Pancreas (tissue), 10 donors: ENCODE results near the gene STK33. TPM values are rescaled to one million over a fixed set of nuclear protein-coding genes. Genes with fewer than 3 reads are reported as not detected.

Source experiments
- ATAC-seq, 4 donors: fragments of 200-7000 bp; cut with Tn5 transposase; one replicate each; pipeline versions ENCODE4 v1.8.0 to v1.9.1; 2020; ENCODE audit warnings: mild to moderate bottlenecking in 4 of 4, moderate library complexity in 4 of 4
- DNase-seq, 6 donors: peaks; one replicate each; pipeline ENCODE4 v3.0.0-alpha.2; 2020
- FAIRE-seq: peaks from 2 replicates; lab custom pipeline; 2012; peaks lifted over from hg19 to GRCh38; lab: Jason Lieb, UNC
- H3K27ac ChIP-seq, 4 donors: fragments of 200-600 bp; sonication (generic); 1 replicate in 3 of 4; 2 replicates in 1 of 4; pipeline versions ENCODE4 v1.5.0 to v1.8.0; 2020
- H3K27me3 ChIP-seq, 4 donors: fragments of 200-600 bp; one replicate each; pipeline ENCODE4 v1.8.0; 2021
- H3K36me3 ChIP-seq, 3 donors: fragments of 200-600 bp; sonication (generic) in 1 of 3; one replicate each; pipeline versions ENCODE4 v1.5.0 to v1.8.0; 2020 to 2021
- H3K4me1 ChIP-seq, 3 donors: fragments of 200-600 bp; one replicate each; pipeline ENCODE4 v1.8.0; 2021
- H3K4me3 ChIP-seq, 4 donors: fragments of 200-600 bp; sonication (generic) in 2 of 4; one replicate each; pipeline versions ENCODE4 v1.5.0 to v1.8.0; 2020 to 2021
- H3K9me3 ChIP-seq, 4 donors: fragments of 200-600 bp; one replicate each; pipeline ENCODE4 v1.8.0; 2021
- CTCF ChIP-seq, 4 donors: fragments of 200-600 bp; sonication (generic) in 3 of 4; IDR thresholded peaks; one replicate each; pipeline versions ENCODE4 v1.5.0 to v1.8.0; 2021; ENCODE audit warnings: antibody characterized with exemption in 4 of 4
- WGBS, 2 donors: extraction: QIAGEN DNeasy Blood & Tissue Kit; methylation state at CpG; one replicate each; pipeline ENCODE4 v1.1.7; 2013; 5-methylcytosine and 5-hydroxymethylcytosine counted together
- intact Hi-C, 3 donors: fragments of 100-400 bp; cut with DNase I; formaldehyde crosslinking; loops; one replicate each; pipeline versions ENCODE4 v1.11.1 to v1.14.2; 2022
- polyA plus RNA-seq, 2 donors: library from polyadenylated mRNA; stranded (reverse); fragments of 200-250 nt; gene quantifications; one replicate each; pipeline ENCODE4 v1.2.3, GENCODE V29; 2013
- total RNA-seq, 6 donors: library from RNA; stranded (reverse); fragmentation: NEBNext Ultra II Directional in 4 of 6; extraction: Animal tissue kit (Norgen Biotek cat#: 25700) in 4 of 6; gene quantifications; one replicate each; pipeline versions ENCODE4 v1.2.1 to v1.2.4, GENCODE V29; 2021 to 2023
- donor health status: healthy with polysubstance abuse.
- donor health status: DM: no; HTN: no; CAD: no; lungs with moderate emphysema.
- donor health status: DM: no; HTN: no; CAD: no.
- donor health status: control.
- donor health status: control.
- donor health status: Bipolar disorder and iron deficiency.
- donor health status: DM: yes; HTN: yes; CAD: no.
- donor health status: DM: no; HTN: no; CAD: no.
- donor health status: DM: no; HTN: no; CAD: no.
- donor health status: DM: yes; HTN: yes; CAD: no.

STK33 gene
- total and polyA plus RNA-seq, 8 donors, result 6.0 to 23.9 (median 7.2) TPM

- intact Hi-C loops, result no loop called here
- peak in 1 of 6 donors; percentile 16 for DNase-seq
- no peaks in the 10 kb centered on the region for H3K36me3 ChIP-seq
- H3K4me1 ChIP-seq, result no peaks in the 10 kb centered on the region
- no peak for ATAC-seq
- 88 to 91% methylated on average over 9 of the region's 9 CpGs for WGBS, 2 donors
- H3K9me3 ChIP-seq, result no peaks in the 10 kb centered on the region
- FAIRE-seq, result no peak
- no peak for TF ChIP-seq CTCF (IDR thresholded peaks at IDR 0.05)
- no peak overlapping the region for H3K27ac ChIP-seq
- no peak overlapping the region for H3K4me3 ChIP-seq
- H3K27me3 ChIP-seq, result no peaks in the 10 kb centered on the region
Observed at GRCh38 chr11:8382436-8383053, 211.5 kb downstream of the STK33 start.

GRCh38 chr11:8381871-8382396 is 212.1 kb downstream of the STK33 start:
- H3K4me1 ChIP-seq, result no peaks in the 10 kb centered on the region
- intact Hi-C loops, result no loop called here
- no peak for FAIRE-seq
- no peaks in the 10 kb centered on the region for H3K36me3 ChIP-seq
- H3K27ac ChIP-seq, result no peak overlapping the region
- H3K9me3 ChIP-seq, result no peaks in the 10 kb centered on the region
- 79 to 87% methylated on average over 13 of the region's 13 CpGs for WGBS, 2 donors
- no peaks in the 10 kb centered on the region for H3K27me3 ChIP-seq
- no peak overlapping the region for H3K4me3 ChIP-seq
- no peak for ATAC-seq
- no peak for TF ChIP-seq CTCF (IDR thresholded peaks at IDR 0.05)
- peak in 1 of 6 donors; percentile 35 for DNase-seq

- Histone ChIP-seq H3K4me1 (no peaks in the 10 kb centered on the region), H3K36me3 (no peaks in the 10 kb centered on the region), H3K27ac (no peak overlapping the region), H3K4me3 (no peak overlapping the region), H3K27me3 (no peaks in the 10 kb centered on the region), H3K9me3 (no peaks in the 10 kb centered on the region)
- DNase-seq (peak in 1 of 6 donors; percentile 14), ATAC-seq (no peak), FAIRE-seq (no peak)
- TF ChIP-seq CTCF (IDR thresholded peaks at IDR 0.05), result no peak
- 76 to 88% methylated on average over 6 of the region's 6 CpGs for WGBS, 2 donors
- intact Hi-C loops, result no loop called here
Observed at GRCh38 chr11:8381343-8381742, 212.7 kb downstream of the STK33 start.

- H3K27ac ChIP-seq, result no peak overlapping the region
- intact Hi-C loops, result no loop called here
- ATAC-seq (no peak), FAIRE-seq (no peak), DNase-seq (peak in 1 of 6 donors; percentile 21)
- 68 to 70% methylated on average over 4 of the region's 4 CpGs for WGBS, 2 donors
- H3K9me3 ChIP-seq, result no peaks in the 10 kb centered on the region
- no peaks in the 10 kb centered on the region for H3K36me3 ChIP-seq
- no peak overlapping the region for H3K4me3 ChIP-seq
- no peaks in the 10 kb centered on the region for H3K4me1 ChIP-seq
- no peak for TF ChIP-seq CTCF (IDR thresholded peaks at IDR 0.05)
- no peaks in the 10 kb centered on the region for H3K27me3 ChIP-seq
Observed at GRCh38 chr11:8375932-8376331, 218.1 kb downstream of the STK33 start.

GRCh38 chr11:8375460-8375859 is 218.6 kb downstream of the STK33 start:
- no peak for TF ChIP-seq CTCF (IDR thresholded peaks at IDR 0.05)
- H3K36me3 ChIP-seq, result no peaks in the 10 kb centered on the region
- H3K27ac ChIP-seq, result no peak overlapping the region
- H3K4me3 ChIP-seq, result no peak overlapping the region
- H3K9me3 ChIP-seq, result no peaks in the 10 kb centered on the region
- H3K27me3 ChIP-seq, result no peaks in the 10 kb centered on the region
- intact Hi-C loops, result no loop called here
- WGBS, 2 donors, result 43 to 55% methylated on average over 3 of the region's 3 CpGs
- no peak for FAIRE-seq
- H3K4me1 ChIP-seq, result no peaks in the 10 kb centered on the region
- DNase-seq, result peak in 1 of 6 donors; percentile 15
- no peak for ATAC-seq
